WTC11 (cell line): Measurements from ENCODE around the gene ATP2A3.

Experiments used
- ATF1 ChIP-seq: sonication (generic); formaldehyde crosslinking; IDR thresholded peaks from 2 replicates; pipeline ENCODE4 v1.8.1; 2023; ENCODE audit warnings: mild to moderate bottlenecking, moderate library complexity, missing genetic modification reagents
- CBFB ChIP-seq: sonication (generic); formaldehyde crosslinking; IDR thresholded peaks from 2 replicates; pipeline ENCODE4 v1.8.1; 2022; ENCODE audit warnings: mild to moderate bottlenecking, low read depth, missing genetic modification reagents
- CREB1 ChIP-seq: sonication (generic); formaldehyde crosslinking; IDR thresholded peaks from 2 replicates; pipeline ENCODE4 v1.8.0; 2023; ENCODE audit warnings: mild to moderate bottlenecking, missing genetic modification reagents
- CTCF ChIP-seq: fragments of 200-600 bp; IDR thresholded peaks from 2 replicates; pipeline ENCODE4 v1.8.0; 2022; ENCODE audit warnings: antibody characterized with exemption
- E2F1 ChIP-seq: sonication (generic); formaldehyde crosslinking; IDR thresholded peaks from 2 replicates; pipeline ENCODE4 v1.8.0; 2022; ENCODE audit warnings: mild to moderate bottlenecking, missing genetic modification reagents
- FOXP1 ChIP-seq: sonication (generic); formaldehyde crosslinking; IDR thresholded peaks from 2 replicates; pipeline ENCODE4 v1.8.0; 2022; ENCODE audit warnings: missing genetic modification reagents, mild to moderate bottlenecking, moderate library complexity, borderline replicate concordance
- MAX ChIP-seq: sonication (generic); formaldehyde crosslinking; IDR thresholded peaks from 2 replicates; pipeline ENCODE4 v1.8.0; 2022; ENCODE audit warnings: mild to moderate bottlenecking, missing genetic modification reagents
- MLX ChIP-seq: sonication (generic); formaldehyde crosslinking; IDR thresholded peaks from 2 replicates; pipeline ENCODE4 v1.8.1; 2023; ENCODE audit warnings: mild to moderate bottlenecking, missing genetic modification reagents, moderate library complexity
- NR2C2 ChIP-seq: sonication (generic); formaldehyde crosslinking; IDR thresholded peaks from 2 replicates; pipeline ENCODE4 v1.8.0; 2022; ENCODE audit warnings: mild to moderate bottlenecking, missing genetic modification reagents
- PREB ChIP-seq: sonication (generic); formaldehyde crosslinking; IDR thresholded peaks from 2 replicates; pipeline ENCODE4 v1.8.1; 2022; ENCODE audit warnings: mild to moderate bottlenecking, missing genetic modification reagents, moderate library complexity, borderline replicate concordance
- SP1 ChIP-seq: sonication (generic); formaldehyde crosslinking; conservative IDR thresholded peaks from 2 replicates; pipeline ENCODE4 v1.8.1; 2022; ENCODE audit warnings: missing genetic modification reagents
- TP53 ChIP-seq: sonication (generic); formaldehyde crosslinking; IDR thresholded peaks from 2 replicates; pipeline ENCODE4 v1.8.1; 2023; ENCODE audit warnings: mild to moderate bottlenecking, missing genetic modification reagents
- USF1 ChIP-seq: sonication (generic); formaldehyde crosslinking; IDR thresholded peaks from 2 replicates; pipeline ENCODE4 v1.8.0; 2022; ENCODE audit warnings: mild to moderate bottlenecking, missing genetic modification reagents
- ZNF416 ChIP-seq: fragments of 250-450 bp; sonication (Bioruptor Pico); IDR thresholded peaks from 2 replicates; pipeline ENCODE4 v1.9.0; 2021; ENCODE audit warnings: mild to moderate bottlenecking, inconsistent platforms

DNA sequence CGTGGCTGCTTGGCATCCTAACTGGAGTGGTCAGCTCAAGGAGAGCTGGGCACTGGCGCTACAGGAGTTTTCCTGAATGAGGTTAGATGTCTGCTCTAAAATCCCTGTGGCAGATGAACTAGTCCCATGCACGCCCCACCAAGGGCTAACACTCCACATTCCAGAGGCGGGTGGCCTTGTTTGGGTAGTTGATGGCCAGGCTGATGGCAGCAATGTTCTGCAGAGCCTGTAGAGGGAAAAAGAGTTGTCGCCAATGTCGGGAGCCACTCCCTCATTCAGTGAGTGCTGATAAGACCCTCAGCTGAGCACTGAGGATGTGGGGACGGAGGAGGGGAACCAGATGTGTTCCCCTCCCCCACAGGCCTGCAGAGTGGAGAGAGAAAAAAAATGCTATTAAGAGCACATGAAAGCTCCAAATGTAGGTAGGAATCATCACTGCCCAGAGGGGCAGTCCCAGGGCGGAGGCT, 42.5 kb upstream of the ATP2A3 start:
- TF ChIP-seq NR2C2 (CRISPR knock-in tag) (no peak), CBFB (CRISPR knock-in tag) (no peak), CTCF (no peak), FOXP1 (CRISPR knock-in tag) (no peak), CREB1 (CRISPR knock-in tag) (no peak), ATF1 (CRISPR knock-in tag) (no peak), MAX (no peak), E2F1 (no peak), USF1 (CRISPR knock-in tag) (no peak), SP1 (CRISPR knock-in tag) (no peak), MLX (CRISPR knock-in tag) (no peak), ZNF416 (CRISPR knock-in tag) (no peak), PREB (CRISPR knock-in tag) (no peak), TP53 (no peak)
